ENCODE data around the gene HOXB4. TPM values are rescaled to one million over a fixed set of nuclear protein-coding genes. Genes with fewer than 3 reads are reported as not detected.

Gene HOXB4
- total RNA-seq, 1 experiment from 2014 or later, result not detected

DNA sequence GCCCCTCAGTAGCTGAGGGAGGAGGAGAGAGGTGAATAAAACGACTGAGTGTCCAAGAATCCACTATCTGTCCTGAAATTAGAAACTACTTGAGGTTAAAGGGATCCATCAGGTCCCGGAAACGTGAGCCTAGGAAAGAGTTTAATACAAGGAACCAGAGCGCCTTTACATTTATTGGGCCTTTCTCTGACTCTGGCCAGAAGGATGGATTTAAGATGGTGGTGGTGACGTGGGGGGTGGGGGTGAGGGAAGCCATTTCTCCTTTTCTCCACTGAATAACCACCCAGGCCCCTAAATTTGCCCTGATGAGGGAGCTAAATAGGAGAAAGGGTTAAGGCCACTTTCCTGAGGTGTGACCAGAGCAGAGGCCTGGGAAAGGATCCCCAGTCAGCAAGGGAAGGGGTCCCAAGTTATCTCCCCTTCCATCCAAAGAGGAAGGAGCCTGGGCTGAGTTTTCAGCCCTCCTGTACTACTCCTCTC is 49.0 kb upstream of the HOXB4 start:
- Histone ChIP-seq H3K27ac (ENCODE audit: insufficient read length, low read depth, low read length) (no peak overlapping the region), H3K4me2 (ENCODE audit: insufficient read depth, insufficient read length, low read length) (no peak overlapping the region)
- no peak overlapping the region for H3K27ac Mint-ChIP-seq

More for the DNA sequence above, 49.0 kb upstream of the HOXB4 start:
- Histone ChIP-seq H3K56ac (ENCODE audit: insufficient read length, low read depth, low read length) (no peak overlapping the region), H3K23ac (ENCODE audit: insufficient read length, low read depth, low read length) (no peak overlapping the region), H3K9me3 (ENCODE audit: control insufficient read depth, low read depth, low read length) (no peaks in the 10 kb centered on the region), H3K27me3 (ENCODE audit: insufficient read depth, low read length) (peaks cover 99% of the 10 kb centered on the region), H3K9ac (ENCODE audit: extremely low read depth, insufficient read length, low read length) (no peak overlapping the region), H2BK5ac (ENCODE audit: insufficient read length, low read length) (no peak overlapping the region), H3T11ph (ENCODE audit: low read length) (no peak overlapping the region), H3K79me1 (ENCODE audit: insufficient read depth, low read depth, low read length, poor library complexity, severe bottlenecking) (no peaks in the 10 kb centered on the region), H4K8ac (replicated peaks; ENCODE audit: insufficient read length, low read depth, low read length) (no peak overlapping the region), H3K14ac (ENCODE audit: insufficient read depth, low read length) (no peak overlapping the region), H3K4me1 (ENCODE audit: insufficient read depth, low read length) (no peaks in the 10 kb centered on the region; the same call in none of the 2 replicates), H3K4ac (ENCODE audit: low read depth, low read length) (no peak overlapping the region), H3K18ac (ENCODE audit: insufficient read length, low read depth, low read length) (no peak overlapping the region), H4K20me1 (ENCODE audit: control insufficient read depth, insufficient read depth, insufficient read length) (no peaks in the 10 kb centered on the region), H2BK15ac (ENCODE audit: low read depth, low read length) (no peak overlapping the region), H2AK5ac (ENCODE audit: insufficient read length, low read length) (no peak overlapping the region), H4K91ac (ENCODE audit: insufficient read length, low read depth, low read length) (no peak overlapping the region), H3K23me2 (ENCODE audit: insufficient read length, low read depth, low read length, poor library complexity, severe bottlenecking) (peaks cover 5% of the 10 kb centered on the region), H3K79me2 (ENCODE audit: insufficient read depth, low read length) (no peaks in the 10 kb centered on the region), H2BK120ac (ENCODE audit: low read depth, low read length, poor library complexity, severe bottlenecking) (no peak overlapping the region), H2AFZ (ENCODE audit: low read length) (no peak overlapping the region), H2BK12ac (ENCODE audit: insufficient read length, low read depth, low read length) (no peak overlapping the region), H4K5ac (ENCODE audit: insufficient read length, low read depth, low read length) (no peak overlapping the region), H2BK20ac (ENCODE audit: low read depth, low read length, poor library complexity, severe bottlenecking) (no peak overlapping the region)
- H3K9me3 Mint-ChIP-seq, result peaks cover 0 to 14% of the 10 kb centered on the region in 2 experiments; a peak in 4 of 5 replicates
- WGBS (ENCODE audit: extremely low coverage, insufficient read length, low lambda C conversion rate), result no CpG with 5 or more reads among the region's 5 CpGs
- H3K36me3 Mint-ChIP-seq (ENCODE audit: insufficient read depth in 1 of 3, low read depth in 3 of 3), result peaks cover 0 to 2% (median 0%) of the 10 kb centered on the region in 3 experiments; a peak in 1 of 7 replicates
- H3K4me1 Mint-ChIP-seq, result peaks cover 7 to 12% of the 10 kb centered on the region in 2 experiments
- no peak overlapping the region; a peak in 1 of 5 replicates for H3K4me3 Mint-ChIP-seq
- no peak for DNase-seq
- TF ChIP-seq, protein P1, sequence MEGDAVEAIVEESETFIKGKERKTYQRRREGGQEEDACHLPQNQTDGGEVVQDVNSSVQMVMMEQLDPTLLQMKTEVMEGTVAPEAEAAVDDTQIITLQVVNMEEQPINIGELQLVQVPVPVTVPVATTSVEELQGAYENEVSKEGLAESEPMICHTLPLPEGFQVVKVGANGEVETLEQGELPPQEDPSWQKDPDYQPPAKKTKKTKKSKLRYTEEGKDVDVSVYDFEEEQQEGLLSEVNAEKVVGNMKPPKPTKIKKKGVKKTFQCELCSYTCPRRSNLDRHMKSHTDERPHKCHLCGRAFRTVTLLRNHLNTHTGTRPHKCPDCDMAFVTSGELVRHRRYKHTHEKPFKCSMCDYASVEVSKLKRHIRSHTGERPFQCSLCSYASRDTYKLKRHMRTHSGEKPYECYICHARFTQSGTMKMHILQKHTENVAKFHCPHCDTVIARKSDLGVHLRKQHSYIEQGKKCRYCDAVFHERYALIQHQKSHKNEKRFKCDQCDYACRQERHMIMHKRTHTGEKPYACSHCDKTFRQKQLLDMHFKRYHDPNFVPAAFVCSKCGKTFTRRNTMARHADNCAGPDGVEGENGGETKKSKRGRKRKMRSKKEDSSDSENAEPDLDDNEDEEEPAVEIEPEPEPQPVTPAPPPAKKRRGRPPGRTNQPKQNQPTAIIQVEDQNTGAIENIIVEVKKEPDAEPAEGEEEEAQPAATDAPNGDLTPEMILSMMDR (conservative IDR thresholded peaks at IDR 0.05), result no peak
- H3K27me3 Mint-ChIP-seq (ENCODE audit: low read depth), result peaks cover 100% of the 10 kb centered on the region

Measured in H9 (cell line).